ENCODE data around the gene CYP2W1. TPM values are rescaled to one million over a fixed set of nuclear protein-coding genes. Genes with fewer than 3 reads are reported as not detected.
A peak's percentile ranks its signal among the peaks of the same experiment; 100 is the strongest.

The CYP2W1 gene
- total and polyA plus RNA-seq, 4 experiments from 2014 or later, result not detected

DNA sequence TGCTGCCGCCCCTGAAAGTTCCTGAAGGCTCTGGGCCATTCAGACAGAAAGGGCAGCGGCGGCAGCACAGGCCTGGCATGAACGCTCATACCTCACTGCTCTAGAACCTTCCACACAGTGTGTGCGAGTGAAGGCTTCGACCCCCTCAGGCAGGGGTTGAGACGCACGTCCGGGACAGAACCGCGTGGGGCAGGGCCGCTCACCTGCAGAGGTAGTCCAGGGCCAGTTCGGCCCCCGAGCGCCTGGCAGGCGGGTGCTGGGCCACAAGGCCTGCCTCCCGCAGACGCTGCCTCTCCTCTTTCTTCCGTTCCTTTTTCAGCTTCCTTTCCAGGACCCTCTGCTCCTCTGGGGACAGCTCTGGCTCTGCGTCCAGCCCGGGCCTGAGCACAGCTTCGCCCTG is 26.8 kb downstream of the CYP2W1 start:
- H3K36me3 Mint-ChIP-seq, result peaks cover 12 to 13% of the 10 kb centered on the region in 2 donors
- H3K27me3 Mint-ChIP-seq, result no peaks in the 10 kb centered on the region
- intact Hi-C loops (cut with micrococcal nuclease), result no loop called here
- H3K27ac ChIP-seq (ENCODE audit: low read depth, low read length), result no peak overlapping the region
- H3K9me3 ChIP-seq (ENCODE audit: control insufficient read depth in 1 of 2, low read length in 2 of 2), result no peaks in the 10 kb centered on the region
- H3K4me3 Mint-ChIP-seq, result no peak overlapping the region
- H3K4me1 Mint-ChIP-seq, result peaks cover 14 to 34% (median 18%) of the 10 kb centered on the region in 4 donors
- peaks cover 15% of the 10 kb centered on the region for H3K4me1 ChIP-seq (ENCODE audit: insufficient read depth, low read length)
- CTCF ChIA-PET (ENCODE audit: partially characterized antibody), result no interaction called here
- no peaks in the 10 kb centered on the region for H3K27me3 ChIP-seq (ENCODE audit: insufficient read depth, low read length)
- peaks cover under 1% of the 10 kb centered on the region for H3K36me3 ChIP-seq (ENCODE audit: insufficient read depth, low read length)
- no peak for DNase-seq
- no peak overlapping the region for H3K27ac Mint-ChIP-seq
- H3K9me3 Mint-ChIP-seq, result peaks cover 0 to 1% (median 0%) of the 10 kb centered on the region in 8 donors
- POLR2A ChIA-PET (ENCODE audit: partially characterized antibody), result no interaction called here
- H3K4me3 ChIP-seq (ENCODE audit: low read length in 2 of 2), result no peak overlapping the region

DNA sequence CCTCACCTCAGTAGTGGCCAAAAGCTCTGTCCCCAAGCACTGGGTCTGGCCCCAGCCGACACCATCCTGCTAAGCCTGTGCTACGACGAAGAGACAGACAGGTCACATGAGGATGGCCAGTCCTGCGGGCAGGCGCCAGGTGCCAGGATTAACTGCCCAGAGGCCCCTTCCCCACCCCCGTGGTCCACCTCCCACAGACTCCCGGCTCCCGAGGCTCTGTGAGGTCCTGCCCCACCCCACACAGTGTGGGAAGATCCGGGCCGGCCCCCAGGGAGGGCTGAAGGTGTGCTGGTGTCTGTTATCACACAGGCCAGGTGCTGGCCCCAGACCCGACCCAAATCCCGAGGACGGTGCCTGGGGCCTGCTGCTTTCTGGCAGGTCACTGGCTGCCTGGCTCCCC is 27.2 kb downstream of the CYP2W1 start:
- intact Hi-C loops (cut with micrococcal nuclease), result no loop called here
- Mint-ChIP-seq H3K4me3 (no peak overlapping the region), H3K9me3 (peaks cover 0 to 1% (median 0%) of the 10 kb centered on the region in 8 donors), H3K27me3 (no peaks in the 10 kb centered on the region), H3K36me3 (peaks cover 12 to 13% of the 10 kb centered on the region in 2 donors), H3K27ac (no peak overlapping the region), H3K4me1 (peaks cover 14 to 34% (median 18%) of the 10 kb centered on the region in 4 donors)
- Histone ChIP-seq H3K4me1 (ENCODE audit: insufficient read depth, low read length) (peaks cover 15% of the 10 kb centered on the region), H3K27ac (ENCODE audit: low read depth, low read length) (no peak overlapping the region), H3K9me3 (ENCODE audit: control insufficient read depth in 1 of 2, low read length in 2 of 2) (no peaks in the 10 kb centered on the region), H3K36me3 (ENCODE audit: insufficient read depth, low read length) (no peaks in the 10 kb centered on the region), H3K4me3 (ENCODE audit: low read length in 2 of 2) (no peak overlapping the region), H3K27me3 (ENCODE audit: insufficient read depth, low read length) (no peaks in the 10 kb centered on the region)
- ChIA-PET CTCF (ENCODE audit: partially characterized antibody) (no interaction called here), POLR2A (ENCODE audit: partially characterized antibody) (no interaction called here)
- DNase-seq, result no peak

DNA sequence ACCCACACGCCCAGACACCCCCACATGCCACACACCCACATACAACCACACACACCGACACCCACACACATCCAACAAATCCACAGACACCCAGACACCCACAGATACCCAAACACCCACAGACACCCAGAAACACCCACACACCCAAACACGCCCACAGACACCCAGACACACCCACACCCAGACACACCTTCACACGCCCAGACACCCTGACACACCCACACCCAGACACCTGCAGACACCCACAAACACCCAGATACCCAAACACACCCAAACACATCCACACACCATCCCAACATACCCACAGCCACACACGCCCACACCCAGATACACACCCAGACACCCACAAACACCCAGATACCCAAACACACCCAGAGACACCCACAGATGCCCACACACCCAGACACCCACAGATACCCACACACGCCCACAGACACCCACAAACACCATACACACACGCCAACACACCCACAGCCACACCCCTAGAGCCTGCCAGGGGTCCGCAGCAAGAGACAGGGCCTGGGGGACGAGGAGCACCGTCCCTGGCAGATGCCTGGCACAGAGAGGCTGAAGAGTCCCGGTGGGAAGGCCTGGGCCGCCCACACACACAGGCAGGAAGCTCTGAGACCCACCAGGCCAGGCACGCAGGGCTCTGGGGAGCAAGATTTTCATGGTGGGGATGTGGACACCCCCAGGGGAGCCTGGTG is 28.5 kb downstream of the CYP2W1 start:
- Mint-ChIP-seq H3K27ac (peak overlapping the region in 5 of 7 donors; percentile 58 to 90 (median 83)), H3K4me1 (peaks cover 12 to 28% (median 18%) of the 10 kb centered on the region in 4 donors), H3K36me3 (peaks cover 10 to 11% of the 10 kb centered on the region in 2 donors), H3K4me3 (peak overlapping the region in 4 of 8 donors; percentile 50 to 71 (median 59)), H3K27me3 (no peaks in the 10 kb centered on the region), H3K9me3 (peaks cover 0 to 3% (median 0%) of the 10 kb centered on the region in 8 donors)
- intact Hi-C loops (cut with micrococcal nuclease), result no loop called here
- H3K4me1 ChIP-seq (ENCODE audit: insufficient read depth, low read length), result peaks cover 15% of the 10 kb centered on the region
- ChIA-PET POLR2A (ENCODE audit: partially characterized antibody) (interaction anchor here (1.1 kb wide), 1 partner anchor 33 kb away, joined by 3 read pairs; the partner anchor contains the start of gene GPR146), CTCF (ENCODE audit: partially characterized antibody) (interaction anchor here (1.6 to 2.5 kb wide), 2 partner anchors 18 to 54 kb away, joined by 6 to 11 read pairs; no protein-coding TSS in a partner anchor)
- no peaks in the 10 kb centered on the region for H3K36me3 ChIP-seq (ENCODE audit: insufficient read depth, low read length)
- H3K27me3 ChIP-seq (ENCODE audit: insufficient read depth, low read length), result no peaks in the 10 kb centered on the region
- no peak overlapping the region for H3K4me3 ChIP-seq (ENCODE audit: low read length in 2 of 2)
- H3K9me3 ChIP-seq (ENCODE audit: control insufficient read depth in 1 of 2, low read length in 2 of 2), result no peaks in the 10 kb centered on the region
- no peak overlapping the region for H3K27ac ChIP-seq (ENCODE audit: low read depth, low read length)
- DNase-seq, result peak in 3 of 5 donors; percentile 19 to 30 (median 23)

DNA sequence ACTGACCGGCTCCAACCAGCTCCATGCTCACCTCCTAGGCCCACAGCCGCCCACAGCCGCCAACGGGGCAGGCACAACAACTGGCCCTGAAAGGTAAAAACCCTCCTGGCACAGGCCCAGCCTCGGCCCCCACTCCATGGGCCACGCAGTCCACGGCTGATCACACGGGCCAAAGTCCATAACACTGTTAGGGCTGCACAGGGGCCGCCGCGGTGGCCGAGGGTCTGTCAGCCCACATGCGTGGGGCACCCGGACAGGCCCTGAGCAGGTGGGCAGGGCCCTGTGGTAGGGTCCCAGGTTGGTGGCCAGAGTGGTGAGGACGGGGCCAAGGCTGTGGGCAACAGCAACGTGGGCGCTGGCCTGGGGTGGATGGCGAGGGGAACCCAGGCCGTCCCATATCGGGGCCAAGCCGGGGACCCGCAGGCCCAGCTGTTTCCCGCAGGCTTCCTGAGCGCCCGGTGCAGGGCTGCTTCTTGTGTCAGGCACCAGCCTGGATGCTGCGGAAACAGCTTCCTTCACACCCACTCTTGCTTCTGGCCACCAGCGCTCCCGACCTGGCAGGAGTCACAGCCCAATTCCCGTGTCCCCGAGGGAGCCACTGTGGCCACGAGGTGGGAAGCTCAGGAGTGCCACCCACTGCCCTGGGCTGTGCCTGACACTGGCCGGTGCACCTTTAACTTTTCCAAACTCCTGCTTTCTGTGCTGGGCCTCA is 29.2 kb downstream of the CYP2W1 start:
- H3K4me3 Mint-ChIP-seq, result no peak overlapping the region
- Histone ChIP-seq H3K36me3 (ENCODE audit: insufficient read depth, low read length) (no peaks in the 10 kb centered on the region), H3K4me3 (ENCODE audit: low read length in 2 of 2) (no peak overlapping the region), H3K4me1 (ENCODE audit: insufficient read depth, low read length) (peaks cover 15% of the 10 kb centered on the region), H3K27me3 (ENCODE audit: insufficient read depth, low read length) (no peaks in the 10 kb centered on the region), H3K27ac (ENCODE audit: low read depth, low read length) (no peak overlapping the region), H3K9me3 (ENCODE audit: control insufficient read depth in 1 of 2, low read length in 2 of 2) (no peaks in the 10 kb centered on the region)
- peak overlapping the region in 1 of 7 donors; percentile 89 for H3K27ac Mint-ChIP-seq
- no peaks in the 10 kb centered on the region for H3K27me3 Mint-ChIP-seq
- no peak for DNase-seq
- peaks cover 12 to 27% (median 18%) of the 10 kb centered on the region in 4 donors for H3K4me1 Mint-ChIP-seq
- intact Hi-C loops (cut with micrococcal nuclease), result no loop called here
- POLR2A ChIA-PET (ENCODE audit: partially characterized antibody), result interaction anchor here (1.1 kb wide), 1 partner anchor 32 kb away, joined by 3 read pairs; the partner anchor contains the start of gene GPR146
- CTCF ChIA-PET (ENCODE audit: partially characterized antibody), result interaction anchor here (1.6 to 2.5 kb wide), 2 partner anchors 19 to 53 kb away, joined by 6 to 11 read pairs; no protein-coding TSS in a partner anchor
- H3K36me3 Mint-ChIP-seq, result peaks cover 10 to 11% of the 10 kb centered on the region in 2 donors
- H3K9me3 Mint-ChIP-seq, result peaks cover 0 to 4% (median 0%) of the 10 kb centered on the region in 8 donors

DNA sequence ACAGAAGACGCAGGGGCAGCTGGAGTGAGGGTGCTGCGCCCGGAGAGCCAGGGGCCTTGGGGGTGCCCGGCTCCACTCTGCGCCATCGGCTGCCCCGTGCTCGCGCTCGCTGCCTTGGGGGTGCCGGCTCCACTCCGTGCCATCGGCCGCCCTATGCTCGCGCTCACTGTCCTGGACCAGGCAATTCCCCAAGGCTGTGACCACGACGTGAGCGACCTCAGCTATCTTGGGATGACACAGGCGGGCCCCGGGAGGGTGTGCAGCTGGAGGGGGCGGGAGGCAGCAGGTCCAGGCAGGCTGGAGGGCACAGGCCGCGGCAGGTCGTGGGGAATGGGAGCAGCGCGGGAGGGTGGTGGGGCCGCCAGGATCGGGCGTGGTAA is 29.7 kb downstream of the CYP2W1 start:
- Mint-ChIP-seq H3K4me1 (peaks cover 12 to 27% (median 18%) of the 10 kb centered on the region in 4 donors), H3K9me3 (peaks cover 0 to 4% (median 0%) of the 10 kb centered on the region in 8 donors), H3K27me3 (no peaks in the 10 kb centered on the region), H3K36me3 (peaks cover 10 to 11% of the 10 kb centered on the region in 2 donors), H3K27ac (no peak overlapping the region), H3K4me3 (no peak overlapping the region)
- DNase-seq, result no peak
- no peak overlapping the region for H3K27ac ChIP-seq (ENCODE audit: low read depth, low read length)
- H3K4me3 ChIP-seq (ENCODE audit: low read length in 2 of 2), result no peak overlapping the region
- intact Hi-C loops (cut with micrococcal nuclease), result no loop called here
- no peaks in the 10 kb centered on the region for H3K27me3 ChIP-seq (ENCODE audit: insufficient read depth, low read length)
- ChIA-PET CTCF (ENCODE audit: partially characterized antibody) (interaction anchor here (1.6 to 2.5 kb wide), 2 partner anchors 20 to 53 kb away, joined by 6 to 11 read pairs; no protein-coding TSS in a partner anchor), POLR2A (ENCODE audit: partially characterized antibody) (interaction anchor here (1.1 kb wide), 1 partner anchor 32 kb away, joined by 3 read pairs; the partner anchor contains the start of gene GPR146)
- H3K9me3 ChIP-seq (ENCODE audit: control insufficient read depth in 1 of 2, low read length in 2 of 2), result no peaks in the 10 kb centered on the region
- H3K36me3 ChIP-seq (ENCODE audit: insufficient read depth, low read length), result no peaks in the 10 kb centered on the region
- peaks cover 15% of the 10 kb centered on the region for H3K4me1 ChIP-seq (ENCODE audit: insufficient read depth, low read length)

DNA sequence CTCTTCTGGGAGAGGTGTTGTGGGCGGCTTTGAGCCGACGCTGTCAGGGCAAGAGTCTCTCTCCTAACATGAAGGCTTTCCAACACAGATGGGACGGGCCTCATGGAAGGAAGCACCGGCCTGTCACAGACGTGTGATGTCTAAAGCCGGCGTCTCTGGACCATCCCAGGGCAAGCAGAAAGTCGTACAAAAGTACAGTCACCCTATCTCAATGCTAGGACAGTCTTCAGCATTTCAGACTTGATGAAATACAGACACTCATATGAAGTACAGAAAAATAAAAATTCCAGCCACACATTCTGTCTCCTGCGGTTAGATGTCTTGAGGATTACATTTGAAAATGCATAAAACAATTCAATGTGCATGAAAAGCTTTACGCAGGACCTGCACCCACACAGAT is 30.6 kb downstream of the CYP2W1 start:
- H3K4me3 ChIP-seq (ENCODE audit: low read length in 2 of 2), result no peak overlapping the region
- intact Hi-C loops (cut with micrococcal nuclease), result no loop called here
- no peak for DNase-seq
- H3K4me3 Mint-ChIP-seq, result no peak overlapping the region
- peaks cover 17% of the 10 kb centered on the region for H3K4me1 ChIP-seq (ENCODE audit: insufficient read depth, low read length)
- no peaks in the 10 kb centered on the region for H3K27me3 Mint-ChIP-seq
- no peaks in the 10 kb centered on the region for H3K9me3 ChIP-seq (ENCODE audit: control insufficient read depth in 1 of 2, low read length in 2 of 2)
- ChIA-PET POLR2A (ENCODE audit: partially characterized antibody) (no interaction called here), CTCF (ENCODE audit: partially characterized antibody) (interaction anchor here (2.5 kb wide), 1 partner anchor 20 kb away, joined by 11 read pairs; no protein-coding TSS in a partner anchor)
- H3K27me3 ChIP-seq (ENCODE audit: insufficient read depth, low read length), result no peaks in the 10 kb centered on the region
- peaks cover 12 to 14% of the 10 kb centered on the region in 2 donors for H3K36me3 Mint-ChIP-seq
- no peak overlapping the region for H3K27ac ChIP-seq (ENCODE audit: low read depth, low read length)
- H3K36me3 ChIP-seq (ENCODE audit: insufficient read depth, low read length), result no peaks in the 10 kb centered on the region
- H3K27ac Mint-ChIP-seq, result peak overlapping the region in 4 of 7 donors; percentile 11 to 70 (median 46)
- H3K9me3 Mint-ChIP-seq, result peaks cover 0 to 4% (median 0%) of the 10 kb centered on the region in 8 donors
- H3K4me1 Mint-ChIP-seq, result peaks cover 15 to 36% (median 23%) of the 10 kb centered on the region in 4 donors

- intact Hi-C loops (cut with micrococcal nuclease), result no loop called here
- POLR2A ChIA-PET (ENCODE audit: partially characterized antibody), result no interaction called here
- peaks cover 0 to 3% (median 0%) of the 10 kb centered on the region in 8 donors for H3K9me3 Mint-ChIP-seq
- CTCF ChIA-PET (ENCODE audit: partially characterized antibody), result interaction anchor here (0.9 kb wide), 1 partner anchor 21 kb away, joined by 3 read pairs; no protein-coding TSS in a partner anchor
- Histone ChIP-seq H3K4me1 (ENCODE audit: insufficient read depth, low read length) (peaks cover 17% of the 10 kb centered on the region), H3K27me3 (ENCODE audit: insufficient read depth, low read length) (no peaks in the 10 kb centered on the region), H3K4me3 (ENCODE audit: low read length in 2 of 2) (no peak overlapping the region), H3K36me3 (ENCODE audit: insufficient read depth, low read length) (no peaks in the 10 kb centered on the region), H3K9me3 (ENCODE audit: control insufficient read depth in 1 of 2, low read length in 2 of 2) (no peaks in the 10 kb centered on the region), H3K27ac (ENCODE audit: low read depth, low read length) (no peak overlapping the region)
- H3K27ac Mint-ChIP-seq, result no peak overlapping the region
- no peaks in the 10 kb centered on the region for H3K27me3 Mint-ChIP-seq
- H3K36me3 Mint-ChIP-seq, result peaks cover 6 to 10% of the 10 kb centered on the region in 2 donors
- DNase-seq, result no peak
- H3K4me1 Mint-ChIP-seq, result peaks cover 12 to 32% (median 22%) of the 10 kb centered on the region in 4 donors
- no peak overlapping the region for H3K4me3 Mint-ChIP-seq
Measured at GRCh38 chr7:1014681-1015080, 31.7 kb downstream of the CYP2W1 start.

Data from CD4-positive, alpha-beta memory T cell (primary cell).